Measurements from ENCODE around the gene FANCL.

DNA sequence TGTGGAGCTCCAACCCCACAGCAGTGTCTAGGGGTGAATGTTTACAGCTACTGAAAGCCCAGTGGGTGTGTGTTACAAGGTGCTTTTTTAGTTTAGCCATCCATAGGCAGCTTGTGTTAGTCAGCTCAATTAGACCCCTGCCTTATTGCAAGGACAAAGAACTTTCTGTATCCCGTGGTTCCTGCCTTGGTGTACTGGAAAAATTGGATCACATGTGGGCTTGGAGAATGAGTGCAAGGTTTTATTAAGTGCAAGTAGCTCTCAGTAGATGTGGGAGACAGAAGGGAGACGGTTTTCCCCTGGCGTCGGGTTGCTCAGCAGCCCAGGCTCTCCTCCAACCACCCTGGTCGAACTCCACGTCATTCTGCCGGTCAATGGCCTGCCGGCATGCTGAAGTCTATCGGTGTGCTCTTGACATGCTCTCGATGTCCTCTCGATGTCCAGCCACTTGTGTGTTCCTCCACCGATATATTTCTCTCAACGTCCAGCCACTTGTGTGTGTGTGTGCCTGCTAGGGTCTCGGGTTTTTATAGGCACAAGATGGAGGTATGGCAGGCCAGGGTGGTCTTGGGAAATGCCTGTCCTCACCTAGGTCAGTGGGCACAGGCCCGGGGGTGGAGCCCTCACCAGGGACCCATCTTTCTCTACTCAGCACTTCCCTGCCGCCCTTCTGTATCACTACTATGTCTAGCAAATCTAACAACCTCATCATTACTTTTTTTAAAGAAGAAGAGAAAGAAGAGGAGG, 13.8 kb downstream of the FANCL start:
- TF ChIP-seq, protein P1, sequence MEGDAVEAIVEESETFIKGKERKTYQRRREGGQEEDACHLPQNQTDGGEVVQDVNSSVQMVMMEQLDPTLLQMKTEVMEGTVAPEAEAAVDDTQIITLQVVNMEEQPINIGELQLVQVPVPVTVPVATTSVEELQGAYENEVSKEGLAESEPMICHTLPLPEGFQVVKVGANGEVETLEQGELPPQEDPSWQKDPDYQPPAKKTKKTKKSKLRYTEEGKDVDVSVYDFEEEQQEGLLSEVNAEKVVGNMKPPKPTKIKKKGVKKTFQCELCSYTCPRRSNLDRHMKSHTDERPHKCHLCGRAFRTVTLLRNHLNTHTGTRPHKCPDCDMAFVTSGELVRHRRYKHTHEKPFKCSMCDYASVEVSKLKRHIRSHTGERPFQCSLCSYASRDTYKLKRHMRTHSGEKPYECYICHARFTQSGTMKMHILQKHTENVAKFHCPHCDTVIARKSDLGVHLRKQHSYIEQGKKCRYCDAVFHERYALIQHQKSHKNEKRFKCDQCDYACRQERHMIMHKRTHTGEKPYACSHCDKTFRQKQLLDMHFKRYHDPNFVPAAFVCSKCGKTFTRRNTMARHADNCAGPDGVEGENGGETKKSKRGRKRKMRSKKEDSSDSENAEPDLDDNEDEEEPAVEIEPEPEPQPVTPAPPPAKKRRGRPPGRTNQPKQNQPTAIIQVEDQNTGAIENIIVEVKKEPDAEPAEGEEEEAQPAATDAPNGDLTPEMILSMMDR (IDR thresholded peaks at IDR 0.05) = no peak
- TF ChIP-seq POLR2A (IDR thresholded peaks at IDR 0.05) = no peak

Measured in Peyer's patch (tissue), 4 donors.